SU-DHL-6 (cell line): ENCODE measurements around the gene RAMAC.

Experiments used
- CTCF ChIP-seq: fragments of 200-600 bp; sonication (generic); IDR thresholded peaks from one replicate; pipeline ENCODE4 v1.5.1; 2017; ENCODE audit warnings: antibody characterized with exemption, mild to moderate bottlenecking, low read length, moderate library complexity; ENCODE audit not compliant: insufficient read depth, poor library complexity, severe bottlenecking
- EZH2phosphoT487 ChIP-seq: fragments of 200-600 bp; sonication (generic), shearing (Covaris generic); conservative IDR thresholded peaks from 2 replicates; pipeline ENCODE4 v1.6.1; 2018; ENCODE audit warnings: mild to moderate bottlenecking, antibody characterized with exemption, low read length, moderate library complexity, mixed read lengths

- TF ChIP-seq CTCF (no peak), EZH2phosphoT487 (no peak)
Observed at GRCh38 chr15:82937712-82938058, 48.3 kb upstream of the RAMAC start.
